Astrocyte of the spinal cord (primary cell): Measurements from ENCODE around the gene STX16.
A peak's percentile ranks its signal among the peaks of the same experiment; 100 is the strongest.
"Not testable (repeated sequence)": the region's sequence is repeated elsewhere in the genome, so short reads cannot be mapped to it uniquely, and the experiment has no call there.

ENCODE experiments used
- DNase-seq: peaks from one replicate; pipeline ENCODE4 v3.0.0; 2011; ENCODE audit warnings: low read depth, low spot score
- H3K4me3 ChIP-seq: 2 replicates; pipeline ENCODE4 v1.5.1; 2011; ENCODE audit warnings: low read depth, mild to moderate bottlenecking, low read length, moderate library complexity
- in situ Hi-C: cut with HindIII; loops from 2 replicates; pipeline ENCODE4 v1.10.0; 2017; ENCODE audit warnings: low sequenced_read_pairs
- TF ChIP-seq, protein P1 (sequence below): IDR thresholded peaks from 2 replicates; pipeline ENCODE4 v1.5.1; 2012; ENCODE audit warnings: low read depth, mild to moderate bottlenecking, low read length, inconsistent platforms

STX16 gene

DNA sequence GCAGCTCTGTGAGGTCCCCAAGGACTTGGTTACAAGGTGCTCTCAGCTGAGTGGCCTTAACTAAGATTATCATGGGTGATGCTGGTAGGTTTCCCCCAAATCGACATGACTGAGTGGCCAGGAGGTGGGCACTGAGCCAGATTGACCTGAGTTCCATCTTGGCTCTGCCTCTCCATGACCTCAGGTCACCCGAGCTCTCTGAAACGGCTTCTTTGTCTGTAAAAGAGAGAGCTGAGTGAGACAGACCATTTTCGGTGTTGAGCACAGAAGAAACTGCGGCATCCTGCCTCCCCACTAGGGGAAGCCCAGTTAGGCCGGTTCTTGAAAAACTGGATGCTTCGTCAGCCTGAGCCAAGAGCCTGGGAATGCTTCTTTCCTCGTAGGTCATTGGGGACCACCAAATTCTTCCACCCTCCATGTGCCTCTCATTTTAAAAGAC lies 14.1 kb upstream of the STX16 start:
- DNase-seq, result no peak
- TF ChIP-seq, protein P1, sequence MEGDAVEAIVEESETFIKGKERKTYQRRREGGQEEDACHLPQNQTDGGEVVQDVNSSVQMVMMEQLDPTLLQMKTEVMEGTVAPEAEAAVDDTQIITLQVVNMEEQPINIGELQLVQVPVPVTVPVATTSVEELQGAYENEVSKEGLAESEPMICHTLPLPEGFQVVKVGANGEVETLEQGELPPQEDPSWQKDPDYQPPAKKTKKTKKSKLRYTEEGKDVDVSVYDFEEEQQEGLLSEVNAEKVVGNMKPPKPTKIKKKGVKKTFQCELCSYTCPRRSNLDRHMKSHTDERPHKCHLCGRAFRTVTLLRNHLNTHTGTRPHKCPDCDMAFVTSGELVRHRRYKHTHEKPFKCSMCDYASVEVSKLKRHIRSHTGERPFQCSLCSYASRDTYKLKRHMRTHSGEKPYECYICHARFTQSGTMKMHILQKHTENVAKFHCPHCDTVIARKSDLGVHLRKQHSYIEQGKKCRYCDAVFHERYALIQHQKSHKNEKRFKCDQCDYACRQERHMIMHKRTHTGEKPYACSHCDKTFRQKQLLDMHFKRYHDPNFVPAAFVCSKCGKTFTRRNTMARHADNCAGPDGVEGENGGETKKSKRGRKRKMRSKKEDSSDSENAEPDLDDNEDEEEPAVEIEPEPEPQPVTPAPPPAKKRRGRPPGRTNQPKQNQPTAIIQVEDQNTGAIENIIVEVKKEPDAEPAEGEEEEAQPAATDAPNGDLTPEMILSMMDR, result peak; percentile 26
- H3K4me3 ChIP-seq, result no peak overlapping the region
- in situ Hi-C loops, result no loop called here

DNA sequence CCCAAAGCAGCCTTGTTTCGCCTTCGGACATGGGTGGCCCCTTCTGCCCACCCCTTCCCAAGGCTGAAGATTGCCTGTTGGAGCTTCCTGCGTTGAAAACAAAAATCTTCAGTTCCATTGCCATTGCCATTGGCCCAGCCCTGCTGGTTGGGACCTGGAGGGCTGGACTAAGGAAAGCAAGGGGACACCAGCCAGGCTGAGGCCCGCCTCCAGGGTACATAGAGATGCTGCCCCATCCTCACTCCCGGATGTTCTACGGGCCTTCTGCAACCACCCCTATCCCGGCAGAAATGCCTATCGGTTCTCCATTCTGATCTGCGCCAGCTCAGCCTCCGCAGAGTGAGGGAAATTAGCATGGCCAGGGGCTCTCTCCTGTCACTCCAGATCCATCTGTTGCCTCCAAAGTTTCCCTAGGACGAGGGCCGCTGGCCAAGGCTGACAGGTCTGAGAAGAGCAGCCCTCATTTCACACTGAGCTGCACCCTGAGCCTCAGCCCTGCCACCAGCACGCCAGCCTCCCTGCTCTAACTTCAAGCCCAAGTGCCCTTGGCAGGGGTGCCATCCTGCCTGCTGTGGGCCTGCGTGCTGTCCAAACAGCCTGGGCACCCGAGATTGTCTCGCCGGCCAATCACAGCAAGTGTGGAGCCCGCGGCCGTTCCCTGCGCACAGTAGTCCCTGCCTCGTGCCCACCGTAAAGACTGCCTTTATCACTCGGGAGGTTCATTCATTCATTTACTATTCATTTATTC lies 13.4 kb upstream of the STX16 start:
- in situ Hi-C loops, result no loop called here
- no peak for DNase-seq
- H3K4me3 ChIP-seq, result no peak overlapping the region
- TF ChIP-seq, protein P1, result no peak

DNA sequence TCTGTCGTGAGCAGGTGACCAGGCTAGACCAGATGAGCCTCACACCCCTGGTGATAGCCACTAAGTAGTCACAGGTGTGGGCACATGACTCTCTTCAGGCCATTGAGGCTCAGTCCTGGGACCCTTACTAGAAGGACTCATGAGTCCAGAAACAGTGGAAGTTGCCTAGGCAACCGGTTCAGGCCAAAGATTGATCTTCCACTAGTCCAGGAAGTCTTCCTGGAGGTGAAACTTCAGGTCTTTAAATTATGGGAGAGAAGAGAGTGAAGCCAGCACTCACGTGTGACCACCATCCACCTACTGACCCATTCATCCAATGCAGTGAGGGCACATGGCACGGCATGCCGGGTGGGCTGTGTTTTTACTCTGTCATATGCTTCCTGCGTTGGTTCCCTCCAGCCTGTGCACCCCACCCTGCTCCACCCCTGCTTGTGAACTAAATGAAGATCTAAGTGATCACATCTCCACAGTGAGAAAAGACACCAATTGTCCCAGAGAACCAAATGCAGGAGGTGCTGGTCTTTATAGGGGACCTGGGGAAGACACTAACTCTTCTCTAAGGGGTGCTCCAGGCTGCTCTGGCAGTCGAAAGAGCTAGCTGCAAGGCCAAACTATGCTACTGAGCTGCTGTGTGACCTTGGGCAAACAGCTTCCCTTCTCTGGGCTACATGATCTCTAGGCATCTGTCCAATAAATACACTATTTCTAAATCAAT lies 12.5 kb upstream of the STX16 start:
- in situ Hi-C loops, result no loop called here
- TF ChIP-seq, protein P1, result no peak
- H3K4me3 ChIP-seq, result no peak overlapping the region
- DNase-seq, result no peak

DNA sequence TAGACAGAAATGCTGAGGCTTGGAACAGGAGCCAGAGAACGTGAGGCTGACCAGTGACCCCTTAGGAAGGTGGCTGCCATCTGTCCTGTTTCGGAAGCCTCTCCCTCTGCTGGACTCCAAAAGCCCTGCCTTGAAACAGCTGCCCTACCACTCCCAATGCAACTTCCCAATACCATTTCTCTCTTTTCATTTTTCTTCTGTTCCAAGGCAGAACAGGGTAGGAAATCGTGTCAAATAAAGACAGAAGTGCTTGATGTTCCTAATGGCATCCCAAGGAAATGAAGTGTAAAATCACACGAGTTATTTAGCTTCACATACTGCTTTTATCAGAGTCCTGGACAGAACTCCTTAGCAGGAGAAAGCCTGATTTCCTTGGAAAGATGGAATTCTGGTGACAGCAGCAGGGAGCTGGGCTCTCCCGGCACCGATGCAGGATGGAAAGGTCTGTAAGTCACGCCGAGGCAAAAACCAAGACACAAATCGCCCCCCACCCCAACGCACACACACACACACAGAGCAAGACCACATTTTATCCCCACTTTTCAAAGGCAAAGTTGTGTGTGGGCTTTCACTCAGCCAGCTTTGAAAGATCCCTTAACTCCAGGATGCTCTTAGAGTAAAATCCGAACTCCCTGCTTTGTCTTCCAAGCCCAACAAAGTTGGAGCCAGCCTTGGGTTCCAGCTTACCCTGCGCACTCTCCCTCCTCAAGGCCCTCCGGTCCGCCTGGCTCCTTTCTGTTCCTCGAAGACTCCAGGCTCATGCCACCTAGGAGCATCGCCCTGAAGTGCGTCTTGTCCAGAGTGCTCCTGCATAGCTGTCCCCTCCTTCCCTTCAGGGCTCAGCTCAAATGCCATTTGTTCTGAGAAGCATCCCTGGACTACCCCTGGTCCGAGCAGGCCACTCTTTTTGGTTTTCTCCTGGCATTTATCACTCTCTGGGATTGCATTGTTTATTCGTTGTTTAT lies 11.6 kb upstream of the STX16 start:
- TF ChIP-seq, protein P1, result peak; percentile 14
- in situ Hi-C loops, result no loop called here
- no peak for DNase-seq
- H3K4me3 ChIP-seq, result no peak overlapping the region

DNA sequence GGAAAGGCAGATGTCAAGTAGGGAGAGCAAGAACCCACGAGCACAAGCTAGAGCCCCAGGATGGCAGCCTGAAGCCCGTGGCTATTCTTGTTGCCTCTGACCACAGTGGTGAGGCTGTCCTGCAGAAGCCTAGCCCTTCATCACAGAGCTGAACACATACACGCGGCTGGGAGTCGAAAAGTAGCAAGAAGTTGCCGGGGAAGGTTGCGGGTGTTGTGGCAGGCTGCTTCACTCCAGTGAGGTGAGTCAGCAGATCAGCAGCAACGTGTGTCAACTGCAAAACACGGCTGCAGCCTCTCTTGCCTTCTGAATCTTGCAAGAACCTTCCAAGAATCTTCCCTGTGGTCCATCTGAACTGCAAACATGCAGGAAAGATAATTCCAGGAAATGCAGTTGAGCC lies 10.6 kb upstream of the STX16 start:
- no peak overlapping the region for H3K4me3 ChIP-seq
- DNase-seq, result peak; percentile 86
- in situ Hi-C loops, result no loop called here
- TF ChIP-seq, protein P1, result no peak

DNA sequence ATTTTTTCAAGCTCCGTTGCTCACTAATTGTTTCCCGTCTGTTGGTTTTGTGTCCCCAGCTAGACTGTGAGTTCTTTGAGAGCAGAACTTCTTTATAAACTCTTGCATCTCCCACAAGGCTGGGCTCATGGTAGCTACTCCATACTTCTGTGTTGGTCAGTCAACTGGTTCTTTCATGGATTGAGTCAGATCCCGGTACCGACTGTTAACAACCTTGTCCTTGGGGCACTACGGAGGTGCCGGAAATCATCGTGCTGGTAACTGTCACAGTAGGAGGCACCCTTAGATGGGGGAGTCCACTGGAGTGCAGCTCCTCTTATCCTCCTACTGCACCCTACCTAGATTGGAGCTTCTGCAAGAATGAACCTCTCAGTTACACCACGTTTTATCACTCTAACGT lies 8.6 kb upstream of the STX16 start:
- no peak overlapping the region for H3K4me3 ChIP-seq
- in situ Hi-C loops, result no loop called here
- no peak for DNase-seq
- TF ChIP-seq, protein P1, result no peak

DNA sequence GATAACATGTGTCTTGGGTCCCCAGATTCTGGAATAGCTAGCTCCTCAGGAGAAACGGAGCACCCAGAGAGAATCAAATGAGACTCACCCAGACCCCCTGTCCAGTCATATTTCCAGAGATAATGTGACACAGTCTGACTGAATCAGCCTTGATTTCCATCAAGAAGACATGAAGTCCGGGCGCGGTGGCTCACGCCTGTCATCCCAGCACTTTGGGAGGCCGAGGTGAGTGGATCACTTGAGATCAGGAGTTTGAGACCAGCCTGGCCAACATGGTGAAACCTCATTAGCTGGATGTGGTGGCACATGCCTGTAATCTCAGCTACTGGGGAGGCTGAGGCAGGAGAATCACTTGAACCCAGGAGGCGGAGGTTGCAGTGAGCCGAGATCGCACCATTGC lies 8.2 kb upstream of the STX16 start:
- in situ Hi-C loops, DNase-seq, H3K4me3 ChIP-seq: not testable (repeated sequence)
